ENCODE measurements around the gene HS3ST6.

- TF ChIP-seq CTCF (IDR thresholded peaks at IDR 0.05; ENCODE audit: low read length) (no peak), EZH2 (IDR thresholded peaks at IDR 0.05; ENCODE audit: borderline replicate concordance, low read length) (no peak)
Observed at GRCh38 chr16:1884889-1885288, 33.3 kb downstream of the HS3ST6 start.
